Effector CD8-positive, alpha-beta T cell (primary cell): ENCODE data around the gene SGSH.

ENCODE experiments used
- DNase-seq: peaks from one replicate; lab custom pipeline; 2025; lab: John Stamatoyannopoulos, UW

Gene SGSH

GRCh38 chr17:80183581-80184422 is 36.3 kb downstream of the SGSH start:
- no peak for DNase-seq

- no peak for DNase-seq
Observed at GRCh38 chr17:80182845-80183223, 37.3 kb downstream of the SGSH start.

DNA sequence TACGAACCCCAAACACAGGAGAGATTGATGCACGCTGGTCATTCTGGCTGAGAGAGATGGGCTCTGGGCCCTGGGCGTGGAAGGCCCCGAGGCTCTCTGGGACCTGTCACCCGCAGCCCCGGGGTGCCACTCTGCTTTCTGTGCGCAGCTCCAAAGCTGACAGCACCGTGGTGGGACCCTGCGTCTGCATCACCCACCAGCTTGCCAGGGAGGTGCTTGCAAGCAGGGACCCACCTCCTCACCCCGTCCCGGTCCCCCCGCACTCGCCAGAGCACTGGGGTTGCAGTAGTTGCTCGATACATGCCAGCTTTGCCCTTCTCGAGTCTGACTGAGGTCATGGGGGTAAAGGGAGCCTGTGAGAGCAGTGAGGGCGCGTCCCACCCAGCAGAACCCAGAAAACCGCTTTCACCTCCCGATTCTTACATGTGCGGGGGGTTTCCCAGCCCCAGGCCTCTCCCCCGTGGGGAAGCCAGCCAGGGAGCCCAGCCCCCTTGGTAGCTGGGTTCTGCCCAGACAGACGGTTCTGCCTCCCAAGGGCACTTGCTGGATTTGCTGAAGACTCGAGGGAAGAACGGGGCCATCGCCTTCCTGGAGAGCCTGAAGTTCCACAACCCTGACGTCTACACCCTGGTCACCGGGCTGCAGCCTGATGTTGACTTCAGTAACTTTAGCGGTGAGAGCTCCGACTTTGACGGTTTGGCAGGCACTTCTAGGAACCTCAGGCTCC is 37.9 kb downstream of the SGSH start:
- DNase-seq: no peak

DNA sequence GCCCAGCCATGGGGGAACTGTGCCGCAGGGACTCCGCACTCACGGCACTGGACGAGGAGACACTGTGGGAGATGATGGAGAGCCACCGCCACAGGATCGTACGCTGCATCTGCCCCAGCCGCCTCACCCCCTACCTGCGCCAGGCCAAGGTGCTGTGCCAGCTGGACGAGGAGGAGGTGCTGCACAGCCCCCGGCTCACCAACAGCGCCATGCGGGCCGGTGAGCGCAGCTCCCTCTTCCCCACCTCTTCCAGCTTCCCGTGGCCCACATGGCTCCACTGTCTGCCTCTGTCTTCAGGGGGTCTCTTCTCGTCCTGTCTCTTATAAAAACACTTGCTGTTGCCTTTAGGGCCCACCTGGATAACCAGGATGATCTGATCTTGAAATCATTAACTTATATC is 38.7 kb downstream of the SGSH start:
- DNase-seq: no peak

- DNase-seq: no peak
Observed at GRCh38 chr17:80180192-80180591, 39.9 kb downstream of the SGSH start.

GRCh38 chr17:80177986-80178595 is 42.0 kb downstream of the SGSH start:
- no peak for DNase-seq

GRCh38 chr17:80176757-80177156 is 43.4 kb downstream of the SGSH start:
- DNase-seq: no peak

- DNase-seq: no peak
Observed at GRCh38 chr17:80173916-80174315, 46.2 kb downstream of the SGSH start.

DNA sequence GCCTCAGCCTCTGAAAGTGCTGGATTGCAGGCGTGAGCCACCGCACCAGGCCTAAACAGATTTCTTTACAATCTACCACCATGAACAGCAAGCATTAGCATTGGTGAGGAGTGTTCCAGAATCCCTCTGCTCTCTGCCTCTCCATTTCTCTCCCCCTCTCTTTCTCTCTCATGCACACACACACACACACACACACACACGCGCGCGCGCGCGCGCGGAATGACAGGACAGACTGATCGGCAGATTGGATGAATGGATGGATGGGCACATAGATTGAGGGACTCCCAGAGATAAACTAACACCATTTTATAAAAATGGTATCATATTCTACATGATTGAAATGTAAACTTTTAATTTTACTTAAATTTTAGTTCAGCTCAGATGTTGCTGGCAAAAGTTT is 47.0 kb downstream of the SGSH start:
- no peak for DNase-seq

GRCh38 chr17:80171681-80172080 is 48.5 kb downstream of the SGSH start:
- no peak for DNase-seq

DNA sequence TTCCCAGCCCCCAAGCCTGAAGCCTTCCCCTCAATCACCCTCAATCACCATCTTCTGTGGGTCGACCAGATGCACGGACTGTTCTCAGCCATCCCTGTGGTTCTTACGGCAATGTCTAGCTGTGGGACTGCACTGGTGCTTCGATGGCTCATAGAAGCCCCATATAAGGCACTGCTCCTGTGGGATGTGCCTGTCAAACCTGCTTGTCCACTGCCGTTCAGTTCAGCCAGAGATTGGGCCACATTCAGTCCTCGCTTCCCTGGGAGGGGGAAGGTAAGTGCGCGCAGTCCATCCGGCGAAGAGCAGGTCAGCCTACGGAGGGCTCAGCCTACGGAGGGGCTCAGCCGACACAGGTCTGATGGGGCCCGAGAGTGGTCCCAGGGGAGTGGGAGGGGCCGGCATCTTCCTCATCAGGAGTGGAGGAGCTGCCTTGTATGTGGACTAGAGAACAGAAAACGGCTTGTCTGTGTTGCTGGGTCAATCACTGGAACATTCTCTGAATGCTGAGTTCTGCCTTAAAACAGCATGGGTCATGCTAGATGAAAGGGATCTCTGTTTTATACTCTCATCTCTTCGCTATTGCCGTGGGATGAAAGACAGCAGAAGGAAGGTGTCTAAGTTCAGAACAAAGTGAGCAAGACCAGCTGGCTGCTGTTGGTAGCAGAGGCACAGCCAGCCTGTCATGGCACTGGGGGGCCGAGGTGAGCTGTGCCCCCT is 50.2 kb downstream of the SGSH start, which contains the start of gene CARD14:
CARD14 (plus strand) TSS at position 247 of the 717 bp plus-strand sequence. CDS start 11,409 bp downstream, outside the sequence.
- DNase-seq: no peak

- no peak for DNase-seq
Observed at GRCh38 chr17:80169107-80169506, 51.0 kb downstream of the SGSH start.

- DNase-seq: no peak
Observed at GRCh38 chr17:80168371-80168770, 51.8 kb downstream of the SGSH start.

GRCh38 chr17:80166446-80166845 is 53.7 kb downstream of the SGSH start:
- DNase-seq: no peak

DNA sequence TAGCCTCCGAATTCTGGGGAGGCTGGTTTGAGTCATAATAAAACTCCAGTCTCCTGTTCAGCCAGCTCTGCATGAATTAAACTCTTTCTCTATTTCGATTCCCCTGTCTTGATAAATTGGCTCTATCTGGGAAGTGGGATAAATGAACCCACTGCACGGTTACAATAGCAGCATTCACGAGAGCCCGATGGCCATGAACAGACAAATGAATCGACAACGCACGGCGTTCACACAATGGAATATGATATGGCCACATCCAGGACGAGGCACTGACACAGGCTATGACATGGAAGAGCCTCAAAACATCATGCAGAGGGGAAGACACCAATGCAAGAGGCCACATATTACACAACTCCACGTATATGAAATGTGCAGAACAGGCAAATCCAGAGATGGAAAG is 55.9 kb downstream of the SGSH start:
- DNase-seq: no peak

DNA sequence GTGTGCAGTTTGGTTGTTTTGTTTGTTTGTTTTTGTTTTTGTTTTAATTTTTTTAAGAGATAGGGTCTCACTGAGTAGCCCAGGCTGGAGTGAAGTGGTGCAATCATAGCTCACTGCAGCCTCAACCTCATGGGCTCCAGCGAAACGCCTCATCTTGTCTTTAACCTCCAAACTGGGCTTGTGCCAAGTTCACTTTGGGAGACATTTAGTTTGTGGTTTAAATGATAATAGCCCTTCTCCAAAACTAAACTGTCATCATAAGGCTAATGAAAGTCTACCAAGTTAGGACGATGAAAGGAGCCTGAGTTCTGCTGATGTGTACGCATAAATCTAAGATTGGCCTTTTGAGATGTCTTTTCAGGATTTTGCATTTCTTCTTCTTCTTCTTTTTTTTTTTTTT is 56.8 kb downstream of the SGSH start:
- DNase-seq: no peak

- no peak for DNase-seq
Observed at GRCh38 chr17:80160536-80160935, 59.6 kb downstream of the SGSH start.
